PC-9 (cell line): ENCODE measurements around the gene MLIP.

ENCODE experiments used
- EZH2 ChIP-seq: fragments of 200-600 bp; sonication (generic); IDR thresholded peaks from 2 replicates; pipeline ENCODE4 v1.8.0; 2017; ENCODE audit warnings: antibody characterized with exemption, low read depth
- TF ChIP-seq, protein P1 (sequence below): fragments of 200-600 bp; sonication (generic); conservative IDR thresholded peaks from 2 replicates; pipeline ENCODE4 v1.6.1; 2017; ENCODE audit warnings: mixed run types, antibody characterized with exemption, mild to moderate bottlenecking, moderate library complexity

DNA sequence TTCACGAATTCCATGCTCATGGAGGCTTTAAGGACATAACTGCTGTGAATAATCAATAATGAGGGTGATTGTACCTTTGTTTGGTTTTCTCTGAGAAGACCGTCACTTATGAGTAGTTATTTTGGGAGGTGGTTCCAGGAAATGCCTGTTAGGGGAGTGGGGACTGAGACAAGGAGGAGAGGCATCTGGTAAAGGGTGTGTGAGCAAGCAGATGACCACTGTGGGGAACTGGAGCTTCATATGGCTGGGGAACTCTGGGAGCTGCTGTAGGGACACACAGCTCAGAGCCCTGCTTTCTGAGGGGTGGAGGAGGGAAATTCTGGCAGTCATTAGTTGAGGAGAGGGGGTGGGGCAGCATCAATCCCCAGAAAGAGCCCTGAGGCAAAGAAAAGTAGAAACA is 125.7 kb downstream of the MLIP start:
- TF ChIP-seq, protein P1, sequence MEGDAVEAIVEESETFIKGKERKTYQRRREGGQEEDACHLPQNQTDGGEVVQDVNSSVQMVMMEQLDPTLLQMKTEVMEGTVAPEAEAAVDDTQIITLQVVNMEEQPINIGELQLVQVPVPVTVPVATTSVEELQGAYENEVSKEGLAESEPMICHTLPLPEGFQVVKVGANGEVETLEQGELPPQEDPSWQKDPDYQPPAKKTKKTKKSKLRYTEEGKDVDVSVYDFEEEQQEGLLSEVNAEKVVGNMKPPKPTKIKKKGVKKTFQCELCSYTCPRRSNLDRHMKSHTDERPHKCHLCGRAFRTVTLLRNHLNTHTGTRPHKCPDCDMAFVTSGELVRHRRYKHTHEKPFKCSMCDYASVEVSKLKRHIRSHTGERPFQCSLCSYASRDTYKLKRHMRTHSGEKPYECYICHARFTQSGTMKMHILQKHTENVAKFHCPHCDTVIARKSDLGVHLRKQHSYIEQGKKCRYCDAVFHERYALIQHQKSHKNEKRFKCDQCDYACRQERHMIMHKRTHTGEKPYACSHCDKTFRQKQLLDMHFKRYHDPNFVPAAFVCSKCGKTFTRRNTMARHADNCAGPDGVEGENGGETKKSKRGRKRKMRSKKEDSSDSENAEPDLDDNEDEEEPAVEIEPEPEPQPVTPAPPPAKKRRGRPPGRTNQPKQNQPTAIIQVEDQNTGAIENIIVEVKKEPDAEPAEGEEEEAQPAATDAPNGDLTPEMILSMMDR = no peak
- no peak for TF ChIP-seq EZH2
